Nephron (organoid): ENCODE data around the gene STOML2.

Experiments used
- H3K27ac Mint-ChIP-seq, 3 experiments: 2 replicates each; pipeline ENCODE4 v1.8.0; 2020; ENCODE audit warnings: mixed read lengths in 3 of 3, mild to moderate bottlenecking in 2 of 3, moderate library complexity in 1 of 3
- H3K27me3 Mint-ChIP-seq: 2 replicates; pipeline ENCODE4 v1.8.0; 2021; ENCODE audit warnings: low read depth, mild to moderate bottlenecking, moderate library complexity, mixed read lengths
- H3K36me3 Mint-ChIP-seq: 2 replicates; pipeline ENCODE4 v1.8.0; 2020; ENCODE audit warnings: low read depth, mixed read lengths
- H3K4me1 Mint-ChIP-seq: 2 replicates; pipeline ENCODE4 v1.8.0; 2020; ENCODE audit warnings: mixed read lengths
- H3K4me3 Mint-ChIP-seq, 3 experiments: 2 replicates each; pipeline ENCODE4 v1.8.0; 2020; ENCODE audit warnings: mild to moderate bottlenecking in 3 of 3, mixed read lengths in 3 of 3, moderate library complexity in 2 of 3
- H3K9me3 Mint-ChIP-seq: 2 replicates; pipeline ENCODE4 v1.8.0; 2020; ENCODE audit warnings: mixed read lengths
- TF ChIP-seq, protein P1 (sequence below), 3 experiments: fragments of 200-600 bp; sonication (generic); IDR thresholded peaks; one replicate each; pipeline ENCODE4 v1.5.0; 2021; ENCODE audit warnings: antibody characterized with exemption in 3 of 3; ENCODE audit not compliant: unreplicated experiment in 3 of 3

STOML2 gene

DNA sequence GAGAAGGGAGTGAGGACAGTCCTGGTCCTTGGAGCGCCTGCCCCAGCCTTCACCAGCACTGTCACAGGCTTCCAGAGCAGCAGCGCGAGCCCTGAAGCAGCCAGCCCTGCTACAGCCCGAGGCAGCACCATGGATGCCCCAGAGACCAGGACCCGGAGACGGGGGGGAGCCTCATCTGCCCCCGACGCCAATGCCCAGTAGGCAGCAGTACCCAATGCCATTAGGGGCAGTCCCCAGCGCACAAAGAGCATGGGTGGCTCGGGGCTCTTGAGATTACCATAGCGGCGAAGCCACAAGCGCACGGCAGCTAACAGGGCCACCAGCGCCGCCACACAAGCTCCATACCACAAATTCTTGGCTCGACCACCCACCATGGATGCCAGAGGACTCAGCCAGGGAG, 11.4 kb downstream of the STOML2 start:
- no peak overlapping the region for H3K27ac Mint-ChIP-seq
- H3K4me1 Mint-ChIP-seq, result peaks cover 5% of the 10 kb centered on the region
- H3K9me3 Mint-ChIP-seq, result no peaks in the 10 kb centered on the region
- H3K27me3 Mint-ChIP-seq, result no peaks in the 10 kb centered on the region
- no peak overlapping the region for H3K4me3 Mint-ChIP-seq
- peaks cover 42% of the 10 kb centered on the region for H3K36me3 Mint-ChIP-seq
- TF ChIP-seq, protein P1, sequence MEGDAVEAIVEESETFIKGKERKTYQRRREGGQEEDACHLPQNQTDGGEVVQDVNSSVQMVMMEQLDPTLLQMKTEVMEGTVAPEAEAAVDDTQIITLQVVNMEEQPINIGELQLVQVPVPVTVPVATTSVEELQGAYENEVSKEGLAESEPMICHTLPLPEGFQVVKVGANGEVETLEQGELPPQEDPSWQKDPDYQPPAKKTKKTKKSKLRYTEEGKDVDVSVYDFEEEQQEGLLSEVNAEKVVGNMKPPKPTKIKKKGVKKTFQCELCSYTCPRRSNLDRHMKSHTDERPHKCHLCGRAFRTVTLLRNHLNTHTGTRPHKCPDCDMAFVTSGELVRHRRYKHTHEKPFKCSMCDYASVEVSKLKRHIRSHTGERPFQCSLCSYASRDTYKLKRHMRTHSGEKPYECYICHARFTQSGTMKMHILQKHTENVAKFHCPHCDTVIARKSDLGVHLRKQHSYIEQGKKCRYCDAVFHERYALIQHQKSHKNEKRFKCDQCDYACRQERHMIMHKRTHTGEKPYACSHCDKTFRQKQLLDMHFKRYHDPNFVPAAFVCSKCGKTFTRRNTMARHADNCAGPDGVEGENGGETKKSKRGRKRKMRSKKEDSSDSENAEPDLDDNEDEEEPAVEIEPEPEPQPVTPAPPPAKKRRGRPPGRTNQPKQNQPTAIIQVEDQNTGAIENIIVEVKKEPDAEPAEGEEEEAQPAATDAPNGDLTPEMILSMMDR (IDR thresholded peaks at IDR 0.05; ENCODE audit: unreplicated experiment in 3 of 3), result no peak

DNA sequence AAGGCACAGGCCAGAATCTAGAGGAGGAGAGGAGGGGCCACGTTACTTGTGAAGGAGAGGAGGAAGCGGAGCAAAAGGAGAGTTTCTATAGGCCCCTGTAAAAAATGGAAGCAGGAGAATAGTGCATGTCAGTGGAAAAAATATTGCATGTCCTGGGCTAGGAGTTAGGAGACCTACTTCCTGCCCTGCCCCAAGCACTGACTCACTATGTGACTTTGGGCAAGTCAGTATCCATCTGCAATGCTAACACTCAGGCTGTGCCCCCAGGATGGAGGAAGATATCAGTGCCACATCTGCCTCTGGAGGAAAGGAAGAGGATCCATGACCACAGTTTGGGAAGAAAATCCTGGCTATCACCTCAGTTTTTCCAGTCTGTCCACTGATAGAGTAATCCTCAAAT, 13.5 kb downstream of the STOML2 start:
- H3K4me3 Mint-ChIP-seq, result no peak overlapping the region
- TF ChIP-seq, protein P1 (IDR thresholded peaks at IDR 0.05; ENCODE audit: unreplicated experiment in 3 of 3), result no peak
- H3K36me3 Mint-ChIP-seq, result peaks cover 42% of the 10 kb centered on the region
- no peaks in the 10 kb centered on the region for H3K9me3 Mint-ChIP-seq
- H3K27me3 Mint-ChIP-seq, result no peaks in the 10 kb centered on the region
- H3K4me1 Mint-ChIP-seq, result no peaks in the 10 kb centered on the region
- no peak overlapping the region for H3K27ac Mint-ChIP-seq

DNA sequence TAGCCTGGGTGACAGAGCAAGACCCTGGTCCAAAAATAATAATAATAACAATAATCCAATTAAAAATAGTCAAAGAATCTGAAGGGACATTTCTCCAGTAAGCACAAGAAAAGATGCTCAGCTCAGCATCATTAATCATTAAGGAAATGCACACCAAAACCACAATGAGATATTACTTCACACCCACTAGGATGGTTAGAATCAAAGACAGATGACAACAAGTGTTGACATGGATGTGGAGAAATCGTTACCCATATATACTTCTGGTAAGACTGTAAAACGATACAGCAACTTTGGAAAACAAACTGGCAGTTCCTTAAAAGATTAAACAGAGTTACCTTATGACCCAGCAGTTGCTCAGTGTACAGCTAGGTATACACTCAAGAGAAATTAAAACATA, 17.9 kb downstream of the STOML2 start:
- TF ChIP-seq, protein P1 (IDR thresholded peaks at IDR 0.05; ENCODE audit: unreplicated experiment in 3 of 3), result no peak
- Mint-ChIP-seq H3K4me3 (no peak overlapping the region), H3K9me3 (no peaks in the 10 kb centered on the region), H3K36me3 (peaks cover 25% of the 10 kb centered on the region), H3K27ac (no peak overlapping the region), H3K4me1 (peaks cover 3% of the 10 kb centered on the region), H3K27me3 (no peaks in the 10 kb centered on the region)

DNA sequence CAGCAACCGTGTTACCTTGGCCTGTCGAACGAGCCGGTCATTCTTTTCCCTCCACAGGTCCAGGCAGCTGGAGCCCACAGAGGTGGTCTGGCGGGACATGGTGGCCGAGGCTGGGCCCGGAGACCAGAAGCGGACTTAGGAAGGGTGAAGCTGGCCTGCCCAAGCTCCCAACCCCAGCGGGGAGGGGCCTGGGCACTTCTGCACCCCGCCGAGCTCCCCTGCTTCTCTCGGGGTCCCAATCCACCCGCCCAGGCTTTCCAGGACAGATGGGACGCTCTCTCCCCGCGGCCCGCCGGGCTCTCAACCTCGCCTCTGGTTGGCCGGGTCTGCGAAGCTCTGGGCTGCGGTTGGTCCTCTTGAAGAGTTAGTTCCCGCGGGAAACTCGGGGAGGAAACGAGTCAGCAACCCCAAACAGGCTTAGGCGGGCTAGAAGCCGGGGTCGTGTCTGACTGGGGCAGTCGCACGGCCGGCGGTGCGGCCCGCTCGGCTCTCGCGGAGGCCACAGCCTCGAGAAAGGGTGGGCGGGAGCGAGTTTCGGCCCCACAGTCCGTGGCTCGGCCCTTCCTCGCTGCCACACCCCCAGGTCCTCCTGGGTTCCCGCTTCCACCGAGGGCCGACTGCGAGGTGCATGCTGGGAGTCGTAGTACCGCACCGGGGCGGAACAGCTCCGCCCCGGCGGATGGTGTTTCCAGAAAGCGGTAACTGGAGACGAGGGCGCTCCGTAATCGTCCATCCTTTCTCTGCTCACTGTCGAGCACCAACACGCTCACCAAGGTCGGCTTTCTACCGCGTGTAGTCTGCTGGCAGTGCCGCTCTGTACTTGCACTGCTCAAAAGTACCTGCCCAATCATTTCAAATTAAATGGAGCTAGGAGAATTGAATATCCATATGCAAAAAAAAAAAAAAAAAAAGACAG, 23.2 kb downstream of the STOML2 start, which contains the start of gene FANCG:
Gene FANCG, minus strand, starts transcription at position 517 of the 916 bp plus-strand sequence. Its CDS starts 418 bp downstream, at position 99.
- H3K4me1 Mint-ChIP-seq, result peaks cover 25% of the 10 kb centered on the region
- no peaks in the 10 kb centered on the region for H3K9me3 Mint-ChIP-seq
- H3K36me3 Mint-ChIP-seq, result peaks cover 11% of the 10 kb centered on the region
- TF ChIP-seq, protein P1 (IDR thresholded peaks at IDR 0.05; ENCODE audit: unreplicated experiment in 3 of 3), result no peak
- H3K27ac Mint-ChIP-seq, result peak within 1 kb of the TSS; percentile 81 to 98 (median 93)
- peak within 1 kb of the TSS; percentile 93 to 96 (median 94) for H3K4me3 Mint-ChIP-seq
- no peaks in the 10 kb centered on the region for H3K27me3 Mint-ChIP-seq

DNA sequence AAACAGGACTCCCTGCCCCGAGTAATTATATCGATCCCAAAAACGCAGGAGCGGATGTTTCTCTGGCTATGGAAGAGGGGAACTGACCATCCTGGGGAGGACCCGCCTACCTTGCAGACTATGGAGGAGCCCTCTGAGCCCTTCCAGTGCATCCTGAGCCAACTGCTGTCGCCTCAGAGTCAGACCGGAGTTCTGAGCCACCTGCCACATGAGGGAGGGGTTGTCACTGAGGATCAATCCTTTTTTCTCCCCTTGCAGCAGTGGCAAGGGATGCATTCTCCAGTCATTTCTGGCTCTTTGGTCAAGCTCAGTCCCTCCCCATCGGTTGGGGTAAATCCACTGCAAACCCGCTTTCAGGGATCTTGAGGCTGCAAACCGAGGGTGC, 23.9 kb downstream of the STOML2 start:
- Mint-ChIP-seq H3K4me1 (peaks cover 25% of the 10 kb centered on the region), H3K27ac (peak overlapping the region; percentile 29 to 93 (median 43)), H3K4me3 (peak overlapping the region; percentile 93 to 96 (median 94)), H3K36me3 (peaks cover 18% of the 10 kb centered on the region), H3K9me3 (no peaks in the 10 kb centered on the region), H3K27me3 (no peaks in the 10 kb centered on the region)
- TF ChIP-seq, protein P1 (IDR thresholded peaks at IDR 0.05; ENCODE audit: unreplicated experiment in 3 of 3), result no peak
